Omental fat pad (tissue), 4 donors: ENCODE data around the gene RAB36. TPM values are rescaled to one million over a fixed set of nuclear protein-coding genes. Genes with fewer than 3 reads are reported as not detected.

ENCODE experiments used
- ATAC-seq: fragments of 150-250 bp; one replicate; pipeline ENCODE4 v1.9.1; 2016; ENCODE audit warnings: mild to moderate bottlenecking, moderate library complexity; ENCODE audit not compliant: low FRiP score
- DNase-seq: peaks from one replicate; pipeline ENCODE4 v3.0.0-alpha.2; 2019; ENCODE audit warnings: low spot score
- CTCF ChIP-seq, 3 donors: fragments of 450-650 bp; IDR thresholded peaks; one replicate each; pipeline ENCODE4 v1.5.1; 2016 to 2017; ENCODE audit warnings: antibody characterized with exemption in 3 of 3, mild to moderate bottlenecking in 3 of 3, moderate library complexity in 2 of 3
- total RNA-seq, 4 donors: library from RNA; depleted of rRNA; stranded (reverse); fragments of >200 nt; gene quantifications; one replicate each; pipeline ENCODE4 v1.1.0, GENCODE V29; 2016

Gene RAB36
- total RNA-seq, 4 donors from 2014 or later, result 1.6 to 5.7 (median 2.9) TPM

DNA sequence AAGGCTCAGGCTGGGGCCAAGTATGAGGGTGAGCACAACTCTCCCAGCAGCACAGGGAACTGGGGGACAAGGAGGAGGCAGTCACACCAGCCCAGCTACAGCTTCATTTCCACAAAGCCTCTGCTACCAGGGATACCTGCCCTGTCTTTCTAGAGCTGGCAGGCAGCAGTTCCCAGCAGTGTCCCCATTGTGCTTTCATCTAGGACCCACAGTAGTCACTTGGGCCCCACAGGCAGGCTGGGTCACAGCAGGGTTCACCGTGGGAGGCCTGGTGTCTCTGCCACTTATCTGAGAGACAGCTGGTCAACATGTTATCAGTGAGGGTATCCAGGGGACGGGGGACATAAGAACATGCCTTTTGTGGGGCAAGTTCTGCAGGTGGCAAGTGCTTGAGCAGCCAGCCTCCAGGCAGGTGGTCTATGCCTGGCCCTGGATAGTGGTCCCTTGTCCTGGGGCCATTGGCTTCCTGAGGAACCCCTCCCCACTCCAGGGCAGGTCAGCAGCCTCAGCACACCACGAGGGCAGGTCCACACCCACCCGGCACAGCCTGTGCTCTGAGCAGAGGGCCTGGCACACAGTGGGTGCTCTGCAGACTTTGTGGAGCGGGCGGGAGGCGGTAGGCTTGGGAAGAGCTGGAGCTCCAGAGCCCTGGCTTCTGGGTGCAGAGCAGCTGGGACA is 45.0 kb upstream of the RAB36 start:
- no peak for TF ChIP-seq CTCF (IDR thresholded peaks at IDR 0.05)
- ATAC-seq (no peak), DNase-seq (no peak)

DNA sequence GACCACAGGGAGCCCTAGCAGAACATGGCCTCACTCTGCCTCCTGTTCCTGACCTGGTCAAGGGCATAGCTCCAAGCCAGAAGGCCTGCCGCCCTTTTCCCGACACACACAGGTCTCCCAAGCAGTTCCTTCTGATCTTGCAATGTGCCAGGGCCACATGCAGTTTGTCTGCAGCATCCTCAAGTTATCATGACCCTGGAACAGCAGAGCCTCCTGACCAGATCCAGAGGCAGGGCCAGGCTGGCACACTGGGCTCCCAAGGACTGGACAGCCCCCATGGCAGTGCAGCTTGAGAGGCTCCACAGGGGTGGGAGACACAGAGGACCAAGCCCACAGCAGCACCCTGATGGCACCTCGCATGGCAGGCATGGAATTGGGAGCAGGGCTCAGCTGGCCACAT is 43.8 kb upstream of the RAB36 start:
- no peak for ATAC-seq
- no peak for TF ChIP-seq CTCF (IDR thresholded peaks at IDR 0.05)
- DNase-seq, result no peak

DNA sequence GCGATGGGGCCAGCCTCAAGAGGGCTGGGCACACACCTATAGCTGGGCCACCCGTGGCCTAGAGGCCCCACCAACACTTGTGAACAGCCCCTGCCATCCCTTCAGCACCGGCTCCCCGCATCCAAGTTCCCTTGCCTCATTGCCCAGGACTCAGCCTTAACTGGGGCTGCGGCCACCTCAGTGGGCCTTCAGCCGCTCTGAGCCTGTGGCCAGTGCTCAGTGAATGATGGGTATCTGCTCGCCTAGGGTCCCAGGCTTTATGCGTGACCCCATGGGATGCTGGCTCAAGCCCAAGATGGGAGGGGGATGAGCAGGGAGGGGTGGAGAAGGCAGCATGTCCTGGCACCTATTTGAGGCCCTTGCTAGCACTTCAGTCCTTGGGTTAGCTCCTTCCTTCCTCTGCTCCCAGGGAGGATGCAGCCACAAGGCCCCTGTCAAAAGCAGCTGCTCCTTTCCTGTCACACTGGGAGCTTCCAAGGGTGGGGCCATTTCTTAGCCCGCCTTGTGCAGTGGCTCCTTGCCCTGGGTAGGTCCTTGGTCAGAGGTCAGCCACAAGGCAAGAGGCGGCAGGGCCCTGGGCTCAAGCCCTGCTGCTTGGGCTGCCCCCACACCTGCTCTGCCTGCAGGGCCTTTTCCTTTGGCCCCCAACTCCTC is 43.1 kb upstream of the RAB36 start:
- ATAC-seq (no peak), DNase-seq (no peak)
- TF ChIP-seq CTCF (IDR thresholded peaks at IDR 0.05), result no peak

DNA sequence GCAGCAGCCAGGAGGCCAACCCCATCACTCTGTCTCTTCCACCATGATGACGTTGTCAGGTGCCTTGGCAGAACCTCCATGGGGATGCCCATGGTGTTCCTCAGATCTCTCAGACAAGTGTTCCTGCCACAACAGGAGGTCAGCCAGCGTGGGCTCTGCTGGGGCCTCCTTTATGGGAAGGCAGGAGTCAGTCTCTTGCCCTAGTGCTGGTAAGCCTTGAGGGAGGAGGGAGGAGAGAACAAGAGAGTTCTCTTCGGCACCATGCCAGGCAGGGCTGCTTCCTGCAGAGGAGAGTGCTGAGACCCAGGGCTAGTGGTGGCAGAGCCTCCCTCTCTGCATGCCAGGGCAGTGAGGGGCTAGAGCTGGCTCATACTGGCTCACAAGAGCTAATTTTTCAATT is 42.5 kb upstream of the RAB36 start:
- no peak for TF ChIP-seq CTCF (IDR thresholded peaks at IDR 0.05)

DNA sequence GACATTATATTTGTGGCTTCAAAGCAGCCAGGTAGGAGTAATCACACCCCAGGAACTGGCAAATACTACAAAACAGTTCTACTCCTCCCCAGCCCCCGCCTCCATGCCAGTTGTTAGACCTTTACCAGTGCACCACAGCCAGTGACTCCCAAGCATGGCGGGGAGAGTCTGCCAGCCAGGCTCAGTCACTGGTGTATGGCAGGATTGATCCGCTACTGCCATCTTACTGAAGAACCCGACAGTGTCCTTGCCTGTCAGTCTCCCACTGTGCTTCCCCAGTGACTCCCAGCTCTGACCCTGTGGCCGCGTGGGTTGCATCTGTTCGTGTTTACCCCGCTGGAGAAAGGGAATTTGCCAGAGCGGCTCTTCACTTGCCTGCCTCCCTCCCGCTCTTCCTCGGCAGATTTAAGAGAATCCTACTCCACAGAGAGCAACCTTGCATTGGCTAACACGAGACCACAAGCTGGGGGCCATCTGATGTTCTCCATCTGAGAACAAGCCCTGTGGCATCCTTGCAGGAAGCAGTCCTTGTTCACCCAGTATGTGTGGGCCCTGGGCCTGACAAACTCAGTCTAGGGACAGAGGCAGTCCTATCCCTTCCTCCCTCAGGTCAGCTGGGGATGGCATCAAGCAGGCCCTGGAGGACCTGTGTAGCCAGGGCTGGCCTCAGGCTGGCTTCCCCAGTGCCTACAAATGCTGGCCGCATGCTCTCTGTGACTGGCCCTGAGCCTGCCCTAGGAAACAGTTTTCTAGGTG is 41.9 kb upstream of the RAB36 start:
- no peak for ATAC-seq
- TF ChIP-seq CTCF (IDR thresholded peaks at IDR 0.05), result no peak
- no peak for DNase-seq

More for the DNA sequence above, 42.5 kb upstream of the RAB36 start:
- DNase-seq, result no peak
- no peak for ATAC-seq

GRCh38 chr22:23104187-23104971 is 40.9 kb upstream of the RAB36 start:
- ATAC-seq (no peak), DNase-seq (no peak)
- TF ChIP-seq CTCF (IDR thresholded peaks at IDR 0.05), result no peak
